SK-N-MC (cell line): ENCODE results near the gene KCNT1.

Source experiments
- EZH2 ChIP-seq: fragments of 200-600 bp; sonication (generic); IDR thresholded peaks from one replicate; pipeline ENCODE4 v1.6.1; 2017; ENCODE audit warnings: antibody characterized with exemption
- FOXP2 ChIP-seq: optimal IDR thresholded peaks from 2 replicates; pipeline ENCODE3; 2011; ENCODE audit warnings: mild to moderate bottlenecking, moderate library complexity; ENCODE audit not compliant: insufficient read depth; ENCODE audit errors: extremely low read length, control extremely low read depth
- POLR2AphosphoS5 ChIP-seq: IDR thresholded peaks from 2 replicates; pipeline ENCODE4 v1.6.1; 2012; ENCODE audit warnings: mild to moderate bottlenecking, low read depth, low read length, borderline replicate concordance

- TF ChIP-seq FOXP2 (no peak), EZH2 (no peak), POLR2AphosphoS5 (no peak)
Observed at GRCh38 chr9:135766707-135767106, 64.7 kb downstream of the KCNT1 start.
